NCI-H1105 (cell line): ENCODE data around the gene GEMIN7.
A peak's percentile ranks its signal among the peaks of the same experiment; 100 is the strongest.

ENCODE experiments used
- DNase-seq: peaks from one replicate; lab custom pipeline; 2025; lab: John Stamatoyannopoulos, UW

The GEMIN7 gene

GRCh38 chr19:45061965-45062364, 17.1 kb upstream of the GEMIN7 start:
- no peak for DNase-seq

DNA sequence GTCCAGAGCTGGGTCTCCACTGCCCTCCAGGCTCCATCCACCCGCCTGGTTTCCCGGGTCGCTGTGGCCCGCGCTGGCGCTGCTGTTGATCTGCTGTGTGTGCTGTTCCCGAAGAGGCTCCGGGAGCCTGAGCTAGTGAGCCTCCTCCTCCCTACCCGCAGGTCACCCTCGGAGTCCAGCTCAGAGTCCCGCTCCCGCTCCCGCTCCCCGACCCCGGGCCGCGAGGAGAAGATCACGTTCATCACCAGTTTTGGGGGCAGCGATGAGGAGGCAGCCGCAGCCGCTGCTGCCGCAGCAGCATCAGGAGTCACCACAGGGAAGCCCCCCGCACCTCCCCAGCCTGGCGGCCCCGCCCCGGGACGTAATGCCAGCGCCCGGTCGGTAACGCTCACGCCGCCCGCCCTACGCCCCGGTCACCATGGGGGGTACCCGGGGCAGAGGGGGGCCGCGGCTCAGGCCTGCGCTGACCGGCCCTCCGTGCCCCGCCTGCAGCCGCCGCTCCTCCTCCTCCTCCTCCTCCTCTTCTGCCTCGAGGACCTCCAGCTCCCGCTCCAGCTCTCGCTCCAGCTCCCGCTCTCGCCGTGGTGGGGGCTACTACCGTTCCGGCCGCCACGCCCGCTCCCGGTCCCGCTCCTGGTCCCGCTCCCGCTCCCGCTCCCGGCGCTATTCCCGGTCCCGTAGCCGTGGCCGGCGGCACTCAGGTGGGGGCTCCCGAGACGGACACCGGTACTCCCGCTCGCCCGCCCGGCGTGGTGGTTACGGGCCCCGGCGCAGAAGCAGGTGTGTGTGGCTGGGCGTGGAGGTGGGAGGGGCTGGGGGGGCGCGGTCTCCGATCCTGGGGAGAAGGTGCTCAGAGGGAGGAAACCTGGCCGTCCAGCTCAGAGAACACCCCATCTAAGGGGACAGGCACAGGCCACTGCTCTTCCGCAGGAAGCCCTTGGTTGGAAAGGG, 14.9 kb upstream of the GEMIN7 start:
- DNase-seq: no peak

DNA sequence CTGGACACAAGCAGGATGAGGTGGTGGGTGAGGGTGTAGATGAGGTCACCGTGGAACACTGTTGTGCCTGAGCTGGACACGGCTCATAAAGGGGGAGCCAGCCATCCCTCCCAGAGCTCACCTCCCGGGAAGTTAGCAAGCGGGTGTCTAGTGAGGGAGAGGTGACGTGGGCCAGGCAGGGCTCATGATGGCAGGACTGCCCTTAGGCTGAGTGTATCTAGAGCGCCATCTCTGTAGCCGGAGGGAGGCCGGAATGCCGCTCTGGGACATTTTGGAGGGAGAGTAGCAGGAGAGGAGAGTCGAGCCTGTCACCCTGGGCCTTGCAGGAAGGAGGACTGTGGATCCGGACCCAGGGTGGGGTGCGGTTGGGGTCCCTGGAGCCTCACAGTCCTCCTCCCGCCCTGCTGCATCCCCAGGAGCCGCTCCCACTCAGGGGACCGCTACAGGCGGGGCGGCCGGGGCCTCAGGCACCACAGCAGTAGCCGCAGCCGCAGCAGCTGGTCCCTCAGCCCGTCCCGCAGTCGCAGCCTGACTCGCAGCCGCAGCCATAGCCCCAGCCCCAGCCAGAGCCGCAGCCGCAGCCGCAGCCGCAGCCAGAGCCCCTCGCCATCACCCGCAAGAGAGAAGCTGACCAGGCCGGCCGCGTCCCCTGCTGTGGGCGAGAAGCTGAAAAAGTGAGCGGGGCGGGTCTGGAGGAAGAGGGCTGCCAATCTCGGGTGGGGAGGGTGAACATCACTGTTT, 12.0 kb upstream of the GEMIN7 start:
- DNase-seq: no peak

GRCh38 chr19:45068041-45068440, 11.0 kb upstream of the GEMIN7 start:
- no peak for DNase-seq

DNA sequence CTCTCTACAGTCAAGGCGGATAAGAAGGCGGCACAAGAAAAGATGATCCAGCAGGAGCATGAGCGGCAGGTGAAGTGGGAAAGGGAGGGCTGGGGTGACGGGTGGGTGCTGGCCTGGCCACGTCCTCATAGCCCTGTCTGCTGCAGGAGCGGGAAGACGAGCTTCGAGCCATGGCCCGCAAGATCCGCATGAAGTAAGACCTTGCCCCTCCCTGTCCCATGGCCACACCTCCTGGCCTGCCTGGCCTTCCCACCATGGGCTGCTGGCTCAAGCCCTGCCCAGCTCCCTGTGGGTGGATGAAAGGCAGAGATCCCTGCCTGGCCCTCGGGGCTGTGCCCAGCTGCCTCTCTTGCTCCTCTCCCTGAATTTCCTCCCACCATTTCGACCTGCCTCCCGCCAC, 10.0 kb upstream of the GEMIN7 start:
- DNase-seq: no peak

GRCh38 chr19:45070214-45070613, 8.8 kb upstream of the GEMIN7 start:
- DNase-seq: no peak

GRCh38 chr19:45070861-45071544, 8.1 kb upstream of the GEMIN7 start:
- DNase-seq: no peak

- DNase-seq: no peak
Measured at GRCh38 chr19:45071545-45071938, 7.5 kb upstream of the GEMIN7 start.

DNA sequence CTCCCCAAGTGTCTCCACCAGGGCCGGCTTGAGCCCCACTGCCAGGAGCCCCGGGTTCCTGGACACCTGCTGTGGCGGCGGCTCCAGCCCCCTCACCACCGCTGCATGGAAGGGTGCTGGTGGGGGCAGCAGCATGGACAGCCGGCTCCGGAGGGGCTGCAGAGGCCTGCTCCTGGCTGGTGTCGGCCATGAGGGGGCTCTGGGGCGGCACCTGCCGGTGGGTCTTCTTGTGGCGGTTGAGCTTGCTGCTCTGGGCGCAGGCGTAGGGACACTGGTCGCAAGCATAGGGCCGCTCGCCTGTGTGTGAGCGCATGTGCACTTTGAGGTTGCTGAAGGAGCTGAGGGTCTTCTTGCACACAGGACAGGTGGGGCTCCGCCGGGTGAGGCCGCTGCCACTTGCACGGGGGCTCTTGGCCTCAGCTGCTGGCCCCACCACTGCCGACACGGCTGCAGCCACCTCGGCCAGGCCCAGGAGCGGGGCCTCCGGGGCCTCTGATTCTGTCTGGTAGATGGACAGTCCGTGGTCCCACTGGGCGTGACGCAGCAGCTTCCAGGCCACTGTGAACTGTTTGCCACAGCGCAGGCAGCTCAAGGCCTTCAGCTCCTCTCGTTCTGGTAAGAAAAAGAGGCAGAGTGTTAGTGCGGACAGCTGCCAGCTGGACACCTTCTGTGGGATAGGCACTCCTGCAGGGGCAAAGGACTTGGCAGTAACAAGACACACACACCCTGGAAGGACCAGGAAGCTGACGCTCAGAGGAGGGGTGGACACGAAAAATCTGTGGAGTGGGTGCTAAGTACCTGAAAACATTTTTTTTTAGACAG, 6.9 kb upstream of the GEMIN7 start:
- DNase-seq: no peak

DNA sequence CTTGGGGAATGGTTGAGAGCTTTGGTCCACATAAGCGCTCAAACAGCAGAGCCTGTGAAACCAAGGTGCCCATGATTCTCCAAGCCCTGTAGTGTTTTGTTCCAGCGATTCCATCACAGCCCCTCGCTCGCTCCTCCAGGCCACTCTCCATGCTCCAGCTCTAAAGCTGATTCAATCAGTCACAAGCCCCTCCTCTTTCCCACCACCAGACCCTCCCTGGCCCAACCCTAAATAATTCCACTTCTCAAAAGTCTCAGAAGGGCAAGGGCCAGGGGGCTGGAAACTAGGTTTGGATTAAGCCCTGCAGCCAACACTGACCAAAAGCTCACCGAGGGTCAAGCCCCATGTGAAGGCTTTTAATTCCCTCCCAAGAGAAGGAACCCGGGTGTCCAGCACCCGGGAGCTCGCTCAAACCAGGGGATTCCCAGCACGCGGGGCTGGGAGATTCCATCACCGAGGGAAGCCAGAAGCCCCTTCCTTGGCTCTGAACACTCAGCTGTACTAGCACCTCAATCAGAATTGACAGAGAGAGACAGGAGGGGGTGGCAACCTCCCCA, 4.2 kb upstream of the GEMIN7 start:
- DNase-seq: no peak

- peak; percentile 39 for DNase-seq
Measured at GRCh38 chr19:45075301-45076028, 3.6 kb upstream of the GEMIN7 start.

DNA sequence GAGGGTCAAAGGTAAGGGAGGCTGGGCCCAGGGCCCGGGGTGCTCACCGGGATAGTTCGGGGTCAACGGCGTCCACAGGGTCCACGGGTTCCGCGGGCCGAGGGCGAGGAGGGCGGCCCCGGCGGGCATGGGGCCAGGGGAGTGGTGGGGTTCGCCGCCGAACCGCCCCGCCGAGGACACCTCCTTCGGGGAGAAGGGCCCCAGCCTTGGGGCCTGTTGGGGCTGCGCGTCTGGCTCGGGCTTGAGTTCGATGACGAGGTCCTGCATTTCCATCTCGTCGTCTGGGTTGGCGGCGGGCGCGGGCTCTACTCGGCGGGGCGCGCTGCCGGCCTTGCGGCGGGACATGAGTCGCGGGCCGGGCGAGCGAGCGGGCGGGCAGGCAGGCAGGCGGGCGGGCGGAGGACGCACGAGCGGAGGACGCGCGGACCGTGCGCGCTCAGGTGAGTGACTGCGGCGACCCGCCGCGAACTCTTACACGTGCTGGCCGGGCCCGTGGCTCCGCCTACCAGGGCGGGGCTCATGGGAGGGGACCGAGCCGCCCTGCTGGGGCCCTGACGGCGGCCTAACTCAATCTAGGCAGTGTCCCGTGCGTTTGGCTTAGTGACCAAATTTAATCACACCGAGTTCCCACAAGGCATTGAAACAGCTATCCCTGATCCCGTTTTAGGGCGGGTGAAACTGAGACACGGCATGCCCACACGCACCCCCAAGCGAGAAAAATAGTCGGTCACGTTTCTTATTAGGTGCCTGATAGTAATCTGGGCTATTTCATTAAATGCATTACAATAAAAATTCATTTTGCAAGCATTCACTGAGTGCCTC, 2.8 kb upstream of the GEMIN7 start, which contains the start of gene ZNF296:
TSS of gene ZNF296 (minus strand) at position 450 of the 822 bp plus-strand sequence. CDS start at position 345, 105 bp downstream.
- peak; percentile 69 for DNase-seq

DNA sequence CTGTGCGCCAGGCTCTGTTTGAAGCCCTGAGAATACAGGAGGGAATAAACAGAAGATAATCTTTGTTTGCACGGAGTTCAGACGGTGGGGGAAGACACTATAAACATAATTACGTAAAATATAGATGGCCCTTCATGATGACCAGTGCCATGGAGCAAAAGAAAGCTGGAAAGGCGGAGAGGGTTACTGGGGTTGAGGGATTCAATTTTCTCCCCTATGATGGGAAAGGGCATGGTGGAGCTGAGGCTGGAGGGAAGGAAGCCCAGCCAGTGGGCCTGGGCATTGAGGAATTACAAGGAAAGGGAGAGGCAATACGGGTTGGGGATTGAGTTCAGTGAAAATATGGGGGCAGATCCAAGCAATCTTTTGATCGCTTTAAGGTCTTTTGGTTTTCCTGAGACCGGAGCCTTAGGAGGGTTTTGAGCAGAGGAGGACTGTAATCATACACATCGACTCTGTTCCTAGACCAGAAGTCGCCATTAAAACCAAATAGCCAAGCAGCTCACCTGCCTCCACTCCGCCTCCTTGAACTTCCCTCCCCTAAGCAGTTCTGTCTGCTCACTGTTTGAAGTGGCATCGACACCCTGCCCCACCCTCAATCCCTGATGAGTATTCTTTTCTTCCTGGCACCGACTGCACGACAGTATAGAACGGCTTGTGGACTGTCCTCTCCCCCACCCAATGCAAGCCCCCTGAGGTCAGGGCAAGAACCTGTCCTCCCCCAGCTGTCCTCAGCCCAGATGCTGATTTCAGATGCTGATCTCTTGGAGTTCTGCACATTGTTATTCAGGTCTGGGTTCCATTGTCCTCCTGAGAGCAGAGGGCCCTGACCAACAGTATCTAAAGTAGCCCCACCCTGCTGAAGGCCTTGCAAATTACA, 2.0 kb upstream of the GEMIN7 start:
- no peak for DNase-seq

DNA sequence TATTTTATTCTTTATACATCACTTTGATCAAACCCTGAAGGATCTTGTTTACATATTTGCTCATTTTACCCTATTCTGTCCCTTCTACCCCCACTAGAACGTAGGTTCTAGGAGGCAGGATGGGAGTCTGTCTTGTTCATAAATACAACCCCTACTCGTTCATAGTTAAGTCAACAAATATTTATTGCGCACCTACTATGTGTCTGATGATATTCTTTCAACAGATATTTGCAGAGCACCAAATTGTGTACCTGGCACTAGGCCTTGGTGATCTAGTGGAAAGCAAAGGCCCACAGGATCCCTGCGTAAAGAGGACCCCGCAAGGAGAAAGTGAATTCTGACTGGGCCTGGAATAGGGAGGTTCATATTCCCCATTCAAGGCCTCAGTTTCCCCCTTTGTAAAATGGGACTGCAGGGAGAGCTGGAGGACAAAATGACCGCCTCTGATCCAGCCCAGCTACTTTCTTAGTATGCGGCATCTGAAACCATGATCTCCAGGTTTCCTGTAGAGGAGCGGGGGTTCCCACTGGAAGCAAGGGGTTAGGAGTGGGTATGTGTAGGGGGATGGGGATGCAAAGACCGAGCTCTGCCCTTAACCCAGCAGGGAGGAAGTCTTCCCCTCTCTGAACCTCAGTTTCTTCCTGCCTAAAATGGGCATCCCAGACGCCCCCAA, 534 bp upstream of the GEMIN7 start:
- no peak for DNase-seq

DNA sequence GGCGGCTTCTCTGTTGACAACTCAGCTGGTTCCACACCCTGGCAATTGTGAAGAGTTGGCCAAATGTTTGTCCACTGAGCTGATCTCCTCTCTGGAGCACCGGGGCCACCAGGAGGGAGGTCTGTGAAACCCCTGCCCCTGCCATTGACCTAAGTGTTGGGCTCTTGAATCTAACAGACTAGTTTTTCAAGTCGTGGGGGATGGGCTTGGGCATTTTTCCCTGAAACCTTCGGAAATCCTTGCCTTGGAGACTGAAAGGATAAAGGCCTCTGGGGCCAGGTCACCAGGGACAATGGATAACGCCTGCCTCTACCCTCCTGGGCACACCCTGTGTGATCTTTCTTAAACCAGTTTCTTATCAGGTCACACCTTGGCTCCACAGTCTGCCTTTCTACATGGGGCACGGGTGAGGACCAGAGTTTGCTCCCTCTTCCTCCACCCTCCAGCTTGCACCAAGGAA, 881 bp downstream of the GEMIN7 start:
- DNase-seq: no peak

- no peak for DNase-seq
Measured at GRCh38 chr19:45082170-45082569, 3.1 kb downstream of the GEMIN7 start.

DNA sequence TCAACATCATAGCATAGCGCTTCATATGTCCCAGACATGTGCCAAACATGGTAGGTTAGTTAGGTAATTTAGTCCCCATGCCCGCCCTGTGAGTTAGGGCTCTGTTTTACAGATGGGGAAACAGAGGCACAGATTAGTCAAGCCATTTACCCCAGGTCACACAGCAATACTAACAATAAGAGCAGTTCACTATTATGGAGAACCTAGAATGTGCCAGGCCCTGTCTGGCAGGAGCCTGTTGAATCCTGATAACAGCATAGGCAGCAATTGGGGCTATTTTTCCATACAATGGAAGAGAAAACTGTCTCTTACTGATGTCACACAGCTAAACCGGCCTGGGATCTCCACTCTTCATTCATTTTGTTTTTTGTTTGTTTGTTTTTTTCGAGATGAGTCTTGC, 7.4 kb downstream of the GEMIN7 start:
- DNase-seq: no peak

GRCh38 chr19:45087531-45087930, 8.5 kb downstream of the GEMIN7 start:
- DNase-seq: no peak
